OCI-LY7 (cell line): ENCODE data around the gene ZNF485. TPM values are rescaled to one million over a fixed set of nuclear protein-coding genes. Genes with fewer than 3 reads are reported as not detected.
A peak's percentile ranks its signal among the peaks of the same experiment; 100 is the strongest.

ENCODE experiments used
- BruUV-seq: library from RNA; stranded (reverse); fragments of 400-500 nt; replicated peaks from 2 replicates; lab custom pipeline; 2021; lab: Mats Ljungman, UMichigan
- CTCF ChIA-PET: fragments of 300-600 bp; sonication (Branson Sonifier 250); formaldehyde crosslinking; loops from one replicate; lab custom pipeline; 2022; ENCODE audit warnings: antibody characterized with exemption; ENCODE audit not compliant: unreplicated experiment; lab: Charles Lee
- POLR2A ChIA-PET: fragments of 300-600 bp; sonication (Branson Sonifier 250); formaldehyde crosslinking; loops from one replicate; lab custom pipeline; 2022; ENCODE audit warnings: antibody characterized with exemption; lab: Charles Lee
- DNase-seq: peaks from one replicate; pipeline ENCODE4 v3.0.0-alpha.2; 2015; ENCODE audit warnings: low spot score
- H2AFZ ChIP-seq: fragments of 200-600 bp; sonication (generic), shearing (Covaris generic); 2 replicates; pipeline ENCODE4 v1.6.1; 2014; ENCODE audit warnings: mild to moderate bottlenecking, antibody characterized with exemption, low read length, moderate library complexity
- H3K27ac ChIP-seq: fragments of 200-600 bp; sonication (generic); 2 replicates; pipeline ENCODE4 v1.5.1; 2014; ENCODE audit warnings: mixed run types, low read depth, mild to moderate bottlenecking, moderate library complexity, low read length, inconsistent platforms; ENCODE audit not compliant: poor library complexity, severe bottlenecking
- H3K36me3 ChIP-seq: fragments of 200-600 bp; sonication (generic); 2 replicates; pipeline ENCODE4 v1.6.1; 2014; ENCODE audit warnings: mild to moderate bottlenecking, antibody characterized with exemption, low read length, moderate library complexity, mixed read lengths; ENCODE audit not compliant: insufficient read depth
- H3K4me1 ChIP-seq: fragments of 200-600 bp; sonication (generic); 2 replicates; pipeline ENCODE4 v1.5.1; 2014; ENCODE audit warnings: mild to moderate bottlenecking, low read length; ENCODE audit not compliant: insufficient read depth, poor library complexity, severe bottlenecking
- H3K4me2 ChIP-seq: fragments of 200-600 bp; sonication (generic); 2 replicates; pipeline ENCODE4 v1.6.1; 2014; ENCODE audit warnings: mild to moderate bottlenecking, low read length
- H3K4me3 ChIP-seq: fragments of 200-600 bp; sonication (generic); 2 replicates; pipeline ENCODE4 v1.5.1; 2014; ENCODE audit warnings: mild to moderate bottlenecking, low read depth, low read length; ENCODE audit not compliant: poor library complexity, severe bottlenecking
- H3K79me2 ChIP-seq: fragments of 200-600 bp; sonication (generic); 2 replicates; pipeline ENCODE4 v1.6.1; 2016; ENCODE audit warnings: low read depth, mild to moderate bottlenecking, low read length, moderate library complexity, mixed read lengths; ENCODE audit not compliant: insufficient read depth
- H3K9me2 ChIP-seq: fragments of 200-600 bp; sonication (generic); 2 replicates; pipeline ENCODE4 v1.6.1; 2016; ENCODE audit warnings: mild to moderate bottlenecking, low read length, mixed read lengths; ENCODE audit not compliant: insufficient read depth
- H3K9me3 ChIP-seq: fragments of 200-600 bp; sonication (generic); 2 replicates; pipeline ENCODE4 v1.6.1; 2014; ENCODE audit warnings: mild to moderate bottlenecking, mixed run types, low read length, mixed read lengths
- H4K20me1 ChIP-seq: fragments of 200-600 bp; sonication (generic); 2 replicates; pipeline ENCODE4 v1.6.1; 2014; ENCODE audit warnings: mild to moderate bottlenecking, antibody characterized with exemption, low read length, moderate library complexity, mixed read lengths; ENCODE audit not compliant: insufficient read depth
- EZH2phosphoT487 ChIP-seq: fragments of 200-600 bp; sonication (generic); IDR thresholded peaks from 2 replicates; pipeline ENCODE4 v1.6.1; 2018; ENCODE audit warnings: low read depth, borderline replicate concordance, mild to moderate bottlenecking, mixed run types, antibody characterized with exemption, low read length, moderate library complexity, mixed read lengths
- intact Hi-C: fragments of 100-400 bp; cut with micrococcal nuclease; formaldehyde crosslinking; loops from one replicate; pipeline ENCODE4 v1.10.0; 2022; ENCODE audit not compliant: unreplicated experiment
- total RNA-seq, 2 experiments: library from RNA; depleted of rRNA in 1 of 2; stranded (reverse); fragments of >200 nt in 1 of 2; shearing (Covaris generic) in 1 of 2; gene quantifications; 2 replicates each; pipeline ENCODE4 v1.2.3, GENCODE V29; 2014 to 2022
- TF ChIP-seq, protein P1 (sequence below): fragments of 200-600 bp; sonication (generic); conservative IDR thresholded peaks from 2 replicates; pipeline ENCODE4 v1.5.1; 2014; ENCODE audit warnings: mild to moderate bottlenecking, antibody characterized with exemption, low read length, moderate library complexity, mixed read lengths

ZNF485 gene
- total RNA-seq, 2 experiments from 2014 or later = 7.9 to 9.9 TPM

DNA sequence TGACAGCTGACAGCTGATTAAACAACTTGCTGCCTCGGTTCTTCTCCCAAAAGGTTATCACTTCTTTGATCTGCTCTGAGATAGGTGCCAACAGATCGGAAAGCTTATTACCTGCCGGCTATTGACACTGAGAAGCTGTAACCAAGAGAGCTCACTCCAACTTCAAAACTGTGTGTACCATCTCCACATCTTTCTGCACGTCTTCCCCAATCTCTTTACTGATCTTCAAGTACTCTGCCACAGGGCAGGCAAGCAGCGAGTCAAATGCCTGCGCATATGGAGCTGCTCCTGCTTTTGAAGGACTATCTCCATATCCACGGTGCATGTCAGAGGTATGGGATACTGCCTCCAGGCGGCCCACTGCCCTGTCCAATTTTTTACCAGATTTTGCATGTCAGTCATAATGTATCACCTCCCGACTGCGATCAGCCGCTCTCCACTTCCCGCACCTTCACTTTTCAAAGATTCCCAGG is 352 bp upstream of the ZNF485 start:
- CTCF ChIA-PET = no interaction called here
- DNase-seq = no peak
- intact Hi-C loops = no loop called here

DNA sequence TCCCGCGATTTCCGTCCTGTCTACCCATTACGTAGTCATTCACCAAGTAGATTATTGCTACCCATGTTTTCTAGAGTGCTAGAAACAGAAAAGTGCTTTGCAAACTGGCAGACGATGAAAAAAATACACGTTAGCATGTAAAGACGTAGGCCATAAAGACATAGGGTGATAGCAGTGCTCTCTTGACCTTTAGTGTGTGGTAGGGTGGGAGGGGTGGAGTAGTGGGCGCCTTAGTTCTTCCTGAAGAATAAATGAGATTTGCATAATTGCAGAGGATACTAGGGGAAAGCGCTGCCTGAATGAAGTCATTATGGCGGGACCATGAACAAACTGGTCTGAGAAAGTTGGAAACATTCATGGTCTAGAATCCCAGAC is 948 bp downstream of the ZNF485 start:
- H3K9me3 ChIP-seq = no peaks in the 10 kb centered on the region
- peak overlapping the region; percentile 76 for H3K4me3 ChIP-seq
- H3K27ac ChIP-seq = no peak overlapping the region
- H3K79me2 ChIP-seq = no peaks in the 10 kb centered on the region
- H3K9me2 ChIP-seq = no peaks in the 10 kb centered on the region
- no TSS peak for BruUV-seq
- H3K4me2 ChIP-seq = peak overlapping the region; percentile 75
- H3K36me3 ChIP-seq = peaks cover 19% of the 10 kb centered on the region; the same call in 1 of the 2 replicates
- TF ChIP-seq, protein P1, sequence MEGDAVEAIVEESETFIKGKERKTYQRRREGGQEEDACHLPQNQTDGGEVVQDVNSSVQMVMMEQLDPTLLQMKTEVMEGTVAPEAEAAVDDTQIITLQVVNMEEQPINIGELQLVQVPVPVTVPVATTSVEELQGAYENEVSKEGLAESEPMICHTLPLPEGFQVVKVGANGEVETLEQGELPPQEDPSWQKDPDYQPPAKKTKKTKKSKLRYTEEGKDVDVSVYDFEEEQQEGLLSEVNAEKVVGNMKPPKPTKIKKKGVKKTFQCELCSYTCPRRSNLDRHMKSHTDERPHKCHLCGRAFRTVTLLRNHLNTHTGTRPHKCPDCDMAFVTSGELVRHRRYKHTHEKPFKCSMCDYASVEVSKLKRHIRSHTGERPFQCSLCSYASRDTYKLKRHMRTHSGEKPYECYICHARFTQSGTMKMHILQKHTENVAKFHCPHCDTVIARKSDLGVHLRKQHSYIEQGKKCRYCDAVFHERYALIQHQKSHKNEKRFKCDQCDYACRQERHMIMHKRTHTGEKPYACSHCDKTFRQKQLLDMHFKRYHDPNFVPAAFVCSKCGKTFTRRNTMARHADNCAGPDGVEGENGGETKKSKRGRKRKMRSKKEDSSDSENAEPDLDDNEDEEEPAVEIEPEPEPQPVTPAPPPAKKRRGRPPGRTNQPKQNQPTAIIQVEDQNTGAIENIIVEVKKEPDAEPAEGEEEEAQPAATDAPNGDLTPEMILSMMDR = no peak
- TF ChIP-seq EZH2phosphoT487 = no peak
- no peak for DNase-seq
- intact Hi-C loops = no loop called here
- ChIA-PET CTCF (no interaction called here), POLR2A (interaction anchor here (1.1 to 1.3 kb wide), 2 partner anchors 9 to 11 kb away, joined by 3 to 5 read pairs; no protein-coding TSS in a partner anchor)
- peak overlapping the region; percentile 74; the same call in 1 of the 2 replicates for H2AFZ ChIP-seq
- no peaks in the 10 kb centered on the region for H4K20me1 ChIP-seq
- H3K4me1 ChIP-seq = peaks cover 5% of the 10 kb centered on the region

More for the DNA sequence above, 352 bp upstream of the ZNF485 start:
- Histone ChIP-seq H3K4me3 (peak overlapping the region; percentile 76), H3K9me3 (no peaks in the 10 kb centered on the region), H3K27ac (no peak overlapping the region), H3K9me2 (no peaks in the 10 kb centered on the region), H2AFZ (peak overlapping the region; percentile 74; the same call in 1 of the 2 replicates), H3K4me1 (peaks cover 5% of the 10 kb centered on the region), H4K20me1 (no peaks in the 10 kb centered on the region), H3K79me2 (no peaks in the 10 kb centered on the region), H3K36me3 (peaks cover 8% of the 10 kb centered on the region; the same call in 1 of the 2 replicates), H3K4me2 (peak overlapping the region; percentile 75; the same call in 1 of the 2 replicates)
- TF ChIP-seq, protein P1 = no peak
- TF ChIP-seq EZH2phosphoT487 = no peak
- POLR2A ChIA-PET = interaction anchor here (1.3 to 1.7 kb wide), 2 partner anchors 12 to 14 kb away, joined by 3 to 6 read pairs; no protein-coding TSS in a partner anchor
- no TSS peak for BruUV-seq

DNA sequence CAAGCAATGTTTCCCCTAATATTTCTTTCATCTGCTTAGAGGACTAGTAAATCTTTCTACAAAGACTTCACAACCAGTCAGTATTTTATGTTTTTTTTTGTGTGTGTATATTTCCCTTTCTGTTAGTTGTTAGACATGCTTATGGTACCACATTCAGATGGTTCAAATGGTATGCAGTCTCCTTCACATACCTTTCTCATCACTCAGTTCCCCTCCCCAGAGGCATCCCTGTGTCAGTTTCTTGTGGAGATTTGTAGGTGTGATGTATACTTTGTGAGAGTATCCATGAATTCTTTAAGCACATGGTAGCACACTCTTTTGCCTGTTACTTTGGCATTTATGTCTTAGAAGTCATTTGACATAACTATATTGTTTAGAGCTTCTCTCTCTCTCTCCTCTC is 4.4 kb downstream of the ZNF485 start:
- Histone ChIP-seq H4K20me1 (no peaks in the 10 kb centered on the region), H3K9me2 (no peaks in the 10 kb centered on the region), H3K27ac (no peak overlapping the region), H3K36me3 (peaks cover 50% of the 10 kb centered on the region), H3K79me2 (no peaks in the 10 kb centered on the region), H3K4me1 (peaks cover 5% of the 10 kb centered on the region), H2AFZ (no peak overlapping the region), H3K4me2 (no peak overlapping the region), H3K4me3 (no peak overlapping the region), H3K9me3 (peaks cover 10% of the 10 kb centered on the region)
- DNase-seq = no peak
- TF ChIP-seq, protein P1 = no peak
- TF ChIP-seq EZH2phosphoT487 = no peak
- BruUV-seq = no TSS peak
- CTCF ChIA-PET = no interaction called here
- POLR2A ChIA-PET = interaction anchor here (0.7 kb wide), 1 partner anchor 124 kb away, joined by 3 read pairs; no protein-coding TSS in a partner anchor
- intact Hi-C loops = no loop called here
